GM23338 (cell line): ENCODE data around the gene APOBEC4. TPM values are rescaled to one million over a fixed set of nuclear protein-coding genes. Genes with fewer than 3 reads are reported as not detected.

Experiments
- ATAC-seq: fragments of 200-7000 bp; cut with Tn5 transposase; 3 replicates; pipeline ENCODE4 v1.9.1; 2020
- DNase-seq: peaks from one replicate; pipeline ENCODE4 v3.0.0-alpha.2; 2015; ENCODE audit warnings: low spot score
- H2AFZ ChIP-seq: fragments of 200-600 bp; sonication (generic); 2 replicates; pipeline ENCODE4 v1.8.0; 2016; ENCODE audit warnings: antibody characterized with exemption, mild to moderate bottlenecking, moderate library complexity
- H3F3A ChIP-seq: fragments of 200-600 bp; sonication (generic); replicated peaks from 2 replicates; pipeline ENCODE4 v1.8.0; 2017; ENCODE audit warnings: antibody characterized with exemption, mixed run types, low read depth
- H3K27ac ChIP-seq: fragments of 200-600 bp; sonication (generic); 2 replicates; pipeline ENCODE4 v1.6.1; 2016; ENCODE audit warnings: low read depth
- H3K27me3 ChIP-seq: fragments of 200-600 bp; sonication (generic); 2 replicates; pipeline ENCODE4 v1.8.0; 2016; ENCODE audit warnings: mild to moderate bottlenecking, mixed run types, moderate library complexity; ENCODE audit not compliant: insufficient read depth
- H3K36me3 ChIP-seq: fragments of 200-600 bp; sonication (generic); 2 replicates; pipeline ENCODE4 v1.8.0; 2016; ENCODE audit warnings: mild to moderate bottlenecking; ENCODE audit not compliant: insufficient read depth
- H3K4me1 ChIP-seq: fragments of 200-600 bp; sonication (generic); 2 replicates; pipeline ENCODE4 v1.8.0; 2016; ENCODE audit warnings: mild to moderate bottlenecking, moderate library complexity; ENCODE audit not compliant: insufficient read depth
- H3K4me2 ChIP-seq: fragments of 200-600 bp; sonication (generic); 2 replicates; pipeline ENCODE4 v1.7.1; 2017; ENCODE audit warnings: mixed run types
- H3K4me3 ChIP-seq: fragments of 200-600 bp; sonication (generic); 2 replicates; pipeline ENCODE4 v1.6.1; 2016; ENCODE audit warnings: mixed run types
- H3K79me2 ChIP-seq: fragments of 200-600 bp; sonication (generic); replicated peaks from 2 replicates; pipeline ENCODE4 v1.8.0; 2017; ENCODE audit warnings: mild to moderate bottlenecking; ENCODE audit not compliant: insufficient read depth
- H3K9me2 ChIP-seq: fragments of 200-600 bp; sonication (generic); 2 replicates; pipeline ENCODE4 v1.8.0; 2017; ENCODE audit not compliant: insufficient read depth
- H4K20me1 ChIP-seq: fragments of 200-600 bp; sonication (generic); replicated peaks from 2 replicates; pipeline ENCODE4 v1.8.0; 2017; ENCODE audit warnings: mild to moderate bottlenecking; ENCODE audit not compliant: insufficient read depth
- H3K27ac Mint-ChIP-seq: 2 replicates; pipeline ENCODE4 v1.8.0; 2020; ENCODE audit warnings: inconsistent platforms, mild to moderate bottlenecking, moderate library complexity, mixed read lengths
- H3K27me3 Mint-ChIP-seq: 3 replicates; pipeline ENCODE4 v1.8.0; 2022; ENCODE audit warnings: low read depth, mild to moderate bottlenecking, moderate library complexity, mixed read lengths, inconsistent platforms; ENCODE audit not compliant: insufficient read depth, poor library complexity
- H3K36me3 Mint-ChIP-seq: 3 replicates; pipeline ENCODE4 v1.8.0; 2021; ENCODE audit warnings: low read depth, mild to moderate bottlenecking, inconsistent platforms, moderate library complexity, mixed read lengths
- H3K4me1 Mint-ChIP-seq: 3 replicates; pipeline ENCODE4 v1.8.0; 2020; ENCODE audit warnings: mild to moderate bottlenecking, inconsistent platforms, mixed read lengths
- H3K4me3 Mint-ChIP-seq: 3 replicates; pipeline ENCODE4 v1.8.0; 2021; ENCODE audit warnings: moderate library complexity, mild to moderate bottlenecking, inconsistent platforms, mixed read lengths
- H3K9me3 Mint-ChIP-seq: 3 replicates; pipeline ENCODE4 v1.8.0; 2020; ENCODE audit warnings: moderate library complexity, mild to moderate bottlenecking, inconsistent platforms, mixed read lengths
- CREB1 ChIP-seq: fragments of 250-450 bp; sonication (Bioruptor Pico); IDR thresholded peaks from 2 replicates; pipeline ENCODE4 v1.5.0; 2020; ENCODE audit warnings: low read depth, mild to moderate bottlenecking, moderate library complexity
- ETS1 ChIP-seq: IDR thresholded peaks from 2 replicates; pipeline ENCODE4 v1.6.1; 2016; ENCODE audit warnings: antibody characterized with exemption
- EZH2phosphoT487 ChIP-seq: fragments of 200-600 bp; sonication (generic); IDR thresholded peaks from one replicate; pipeline ENCODE4 v1.8.1; 2018; ENCODE audit warnings: antibody characterized with exemption; ENCODE audit not compliant: unreplicated experiment
- ZNF114 ChIP-seq: fragments of 250-450 bp; sonication (Bioruptor Pico); IDR thresholded peaks from 2 replicates; pipeline ENCODE4 v1.5.0; 2020; ENCODE audit warnings: mild to moderate bottlenecking, moderate library complexity
- ZNF331 ChIP-seq: fragments of 250-450 bp; sonication (Bioruptor Pico); IDR thresholded peaks from 2 replicates; pipeline ENCODE4 v1.5.0; 2020; ENCODE audit warnings: low read depth, mild to moderate bottlenecking, moderate library complexity
- ZNF462 ChIP-seq: fragments of 250-450 bp; sonication (Bioruptor Pico); IDR thresholded peaks from 2 replicates; pipeline ENCODE4 v1.5.0; 2020; ENCODE audit warnings: mild to moderate bottlenecking, moderate library complexity
- polyA plus RNA-seq: library from polyadenylated mRNA; unstranded; fragments of >200 nt; fragmentation: Nextera tagmentation; extraction: Ambion mirVana; gene quantifications from 2 replicates; pipeline ENCODE4 v1.2.1, GENCODE V29; 2016
- total RNA-seq: library from RNA; depleted of rRNA; stranded (reverse); fragments of >200 nt; shearing (Covaris generic); gene quantifications from 2 replicates; pipeline ENCODE4 v1.2.3, GENCODE V29; 2014

Gene APOBEC4
- total and polyA plus RNA-seq, 2 experiments from 2014 or later: 0.10 TPM; not detected in 1

GRCh38 chr1:183654706-183655105 lies 1.6 kb upstream of the APOBEC4 start (continued):
- TF ChIP-seq ETS1 (no peak), ZNF331 (CRISPR knock-in tag) (no peak), EZH2phosphoT487 (no peak)

- no peaks in the 10 kb centered on the region for H3K27me3 ChIP-seq
- H3K79me2 ChIP-seq: no peaks in the 10 kb centered on the region
- H2AFZ ChIP-seq: no peak overlapping the region
- H4K20me1 ChIP-seq: no peaks in the 10 kb centered on the region
- Mint-ChIP-seq H3K27ac (no peak overlapping the region), H3K9me3 (peaks cover 5% of the 10 kb centered on the region; the same call in 1 of the 3 replicates), H3K4me3 (no peak overlapping the region), H3K36me3 (peaks cover 3% of the 10 kb centered on the region; the same call in 1 of the 3 replicates), H3K27me3 (no peaks in the 10 kb centered on the region), H3K4me1 (peaks cover 6% of the 10 kb centered on the region; the same call in 2 of the 3 replicates)
- no peak overlapping the region for H3K27ac ChIP-seq
- no peaks in the 10 kb centered on the region for H3K36me3 ChIP-seq
- H3K4me2 ChIP-seq: no peak overlapping the region
- no peak for DNase-seq
- no peaks in the 10 kb centered on the region for H3K4me1 ChIP-seq
- H3K4me3 ChIP-seq: no peak overlapping the region
- no peak for ATAC-seq
- 0 out of 2 replicates have a peak, but pooled peaks cover 2% of the 10 kb centered on the region for H3K9me2 ChIP-seq
- H3F3A ChIP-seq: no peaks in the 10 kb centered on the region
- no peak for TF ChIP-seq ZNF331 (CRISPR knock-in tag)
Measured at GRCh38 chr1:183653876-183654451, 848 bp upstream of the APOBEC4 start.

GRCh38 chr1:183653462-183653794 lies 312 bp upstream of the APOBEC4 start:
- Mint-ChIP-seq H3K36me3 (peaks cover 3% of the 10 kb centered on the region; the same call in 1 of the 3 replicates), H3K27ac (no peak overlapping the region)
- no peak for TF ChIP-seq EZH2phosphoT487
- TF ChIP-seq ZNF114 (CRISPR knock-in tag): no peak
- TF ChIP-seq ETS1: no peak
- TF ChIP-seq CREB1 (CRISPR knock-in tag): no peak
- TF ChIP-seq ZNF462 (CRISPR knock-in tag): no peak
- TF ChIP-seq ZNF331 (CRISPR knock-in tag): no peak

More at GRCh38 chr1:183653462-183653794, 312 bp upstream of the APOBEC4 start:
- H4K20me1 ChIP-seq: no peaks in the 10 kb centered on the region
- H3K36me3 ChIP-seq: no peaks in the 10 kb centered on the region
- no peak overlapping the region for H3K27ac ChIP-seq
- no peaks in the 10 kb centered on the region for H3K27me3 ChIP-seq
- no peak overlapping the region for H3K4me3 Mint-ChIP-seq
- H3F3A ChIP-seq: no peaks in the 10 kb centered on the region
- peaks cover 6% of the 10 kb centered on the region; the same call in 2 of the 3 replicates for H3K4me1 Mint-ChIP-seq
- H3K9me2 ChIP-seq: 0 out of 2 replicates have a peak, but pooled peaks cover 2% of the 10 kb centered on the region
- H3K4me2 ChIP-seq: no peak overlapping the region
- H2AFZ ChIP-seq: no peak overlapping the region
- H3K79me2 ChIP-seq: no peaks in the 10 kb centered on the region
- no peaks in the 10 kb centered on the region for H3K27me3 Mint-ChIP-seq
- DNase-seq (no peak), ATAC-seq (no peak)
- peaks cover 5% of the 10 kb centered on the region; the same call in 1 of the 3 replicates for H3K9me3 Mint-ChIP-seq
- no peaks in the 10 kb centered on the region for H3K4me1 ChIP-seq
- H3K4me3 ChIP-seq: no peak overlapping the region
